GM18507 (cell line): ENCODE measurements around the gene GRWD1.

Source experiments
- DNase-seq: peaks from one replicate; pipeline ENCODE4 v3.0.0; 2011; ENCODE audit warnings: low read depth; ENCODE audit not compliant: insufficient read length; ENCODE audit errors: extremely low spot score
- FAIRE-seq: peaks from 2 replicates; lab custom pipeline; 2011; peaks lifted over from hg19 to GRCh38; lab: Jason Lieb, UNC

Gene GRWD1

DNA sequence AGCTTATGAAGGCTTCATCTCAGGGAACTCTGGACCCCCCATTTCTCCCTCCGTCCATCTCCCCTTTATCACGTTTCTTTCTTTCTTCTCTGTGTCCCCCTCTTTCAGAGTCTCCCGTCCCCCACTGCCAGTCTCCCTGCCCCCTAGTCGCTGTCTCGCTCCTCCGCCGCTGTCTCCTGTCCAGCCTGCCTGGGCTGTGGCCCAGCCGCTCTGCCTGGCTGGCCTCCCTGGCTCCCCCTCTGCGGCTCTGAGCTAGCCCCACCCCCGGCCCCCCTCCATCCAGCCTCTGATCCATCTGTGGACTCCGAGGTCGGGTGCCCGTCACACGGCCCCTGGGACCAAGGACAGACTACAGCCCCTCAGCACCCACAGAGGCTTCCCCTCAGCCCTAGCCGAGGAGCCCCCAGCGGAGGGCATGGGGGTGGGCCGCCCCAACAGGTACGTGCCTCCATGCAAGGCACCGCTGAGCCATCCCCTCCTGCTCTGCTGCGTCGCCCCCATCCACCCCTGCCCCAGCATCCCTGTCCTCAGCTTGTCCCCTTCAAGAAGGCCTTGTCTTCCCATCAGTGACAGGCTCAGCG lies 8.5 kb downstream of the GRWD1 start:
- FAIRE-seq, result no peak
- DNase-seq, result no peak

DNA sequence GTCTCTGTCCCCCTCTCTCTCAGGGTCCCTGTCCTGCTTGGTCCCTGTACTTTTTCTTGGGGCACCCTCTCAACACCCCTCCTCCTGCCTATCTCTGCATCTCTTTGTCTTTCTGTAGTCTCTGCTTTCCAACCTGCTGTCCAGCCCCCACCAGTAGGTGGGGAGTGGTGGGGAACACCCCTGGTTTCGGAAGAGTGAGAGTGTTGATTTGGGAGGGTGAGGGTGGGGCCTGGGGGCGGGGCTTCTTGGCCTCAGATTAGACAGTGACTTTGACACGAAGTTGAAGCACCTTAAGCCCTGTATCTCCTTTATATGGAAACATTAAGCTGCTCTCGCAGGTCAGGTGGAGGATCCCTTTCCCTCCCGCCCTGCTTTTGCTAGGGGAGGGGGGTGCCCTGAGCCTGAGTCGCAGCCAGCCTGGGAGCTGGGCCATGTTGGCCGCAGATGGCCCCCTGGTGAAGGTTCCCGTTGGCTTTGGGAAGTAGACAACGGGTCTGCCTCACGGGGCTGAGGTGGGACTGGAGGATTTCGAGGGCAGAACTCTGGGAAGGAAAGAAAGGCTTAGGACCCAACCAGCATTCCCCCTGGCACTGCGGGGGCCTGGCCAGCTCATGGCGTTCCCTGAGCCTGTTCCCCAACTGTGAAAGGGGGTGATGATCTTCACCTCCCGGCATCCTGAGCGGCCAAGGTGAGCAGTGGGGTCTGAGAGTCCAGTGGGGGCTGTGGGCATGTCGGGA lies 9.6 kb downstream of the GRWD1 start, which contains the start of gene KCNJ14:
Gene KCNJ14 (plus strand): TSS at position 404 of the 737 bp plus-strand sequence. CDS start 6,151 bp downstream, outside the sequence.
- no peak for FAIRE-seq
- DNase-seq, result no peak

DNA sequence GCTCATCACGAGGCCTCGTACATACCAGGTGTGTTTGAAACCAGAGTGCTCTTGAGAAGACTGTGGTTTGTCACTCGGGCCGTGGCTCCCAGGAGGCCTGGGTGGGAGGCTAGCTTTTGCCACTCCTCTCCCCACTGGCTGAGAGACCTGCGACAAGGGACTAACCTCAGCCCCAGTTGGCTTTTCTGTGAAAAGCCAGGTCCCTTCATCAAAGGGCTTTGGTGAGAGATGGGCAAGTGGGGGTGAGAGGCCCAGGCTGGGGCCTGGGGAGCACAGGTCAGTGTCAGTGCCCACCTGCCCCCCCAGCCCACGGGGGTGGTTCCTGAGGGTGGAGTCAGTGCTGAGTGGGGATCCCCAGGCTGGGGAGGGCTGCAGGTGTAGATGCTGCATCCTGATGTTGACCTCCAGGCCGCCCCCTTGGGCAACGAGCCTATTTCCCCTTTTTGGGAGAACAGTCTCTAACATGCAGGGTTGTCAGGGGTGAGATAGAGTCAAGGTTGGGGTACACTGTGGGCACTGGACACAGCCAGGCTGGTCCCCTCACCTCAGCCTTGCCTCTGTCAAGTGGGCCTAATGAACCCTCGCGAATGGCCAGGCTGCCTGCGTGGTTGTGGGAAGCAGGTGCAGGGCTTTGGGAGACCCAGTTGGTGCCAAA lies 10.3 kb downstream of the GRWD1 start:
- FAIRE-seq, result no peak
- DNase-seq, result no peak

DNA sequence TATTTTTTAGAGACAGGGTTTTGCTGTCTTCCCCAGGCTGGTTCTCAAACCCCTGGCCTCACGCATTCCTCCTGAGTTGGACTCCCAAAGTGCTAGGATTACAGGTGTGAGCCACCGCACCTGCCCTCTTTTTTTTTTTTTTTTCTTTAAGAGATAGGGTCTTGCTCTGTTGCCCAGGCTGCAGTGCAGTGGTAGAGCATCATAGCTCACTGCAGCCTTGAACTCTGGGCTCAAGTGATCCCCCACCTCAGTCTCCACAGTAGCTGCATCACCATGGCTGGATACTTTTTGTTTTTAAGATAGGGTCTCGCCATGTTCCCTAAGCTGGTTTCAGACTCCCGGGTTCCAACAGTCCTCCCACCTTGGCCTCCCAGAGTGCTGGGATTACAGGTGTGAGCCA lies 11.1 kb downstream of the GRWD1 start:
- no peak for FAIRE-seq

DNA sequence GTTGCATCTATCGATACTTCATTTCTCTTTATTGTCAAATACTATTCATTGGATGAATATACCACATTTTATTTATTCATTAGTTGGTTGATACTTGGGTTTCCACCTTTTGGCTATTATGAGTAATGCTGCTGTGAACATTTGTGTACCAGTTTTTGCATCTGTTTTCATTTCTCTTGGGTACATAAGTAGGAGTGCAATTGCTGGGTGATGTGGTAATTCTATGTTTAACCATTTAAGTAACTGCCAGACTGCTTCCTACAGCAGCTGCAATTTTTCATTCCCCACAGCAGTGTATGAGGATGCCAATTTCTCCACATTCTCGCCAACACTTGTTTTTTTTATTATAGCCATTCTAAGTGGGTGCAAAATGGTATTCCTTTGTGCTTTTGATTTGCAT lies 12.2 kb downstream of the GRWD1 start:
- DNase-seq (no peak), FAIRE-seq (no peak)

More for the DNA sequence above, 11.1 kb downstream of the GRWD1 start:
- no peak for DNase-seq

DNA sequence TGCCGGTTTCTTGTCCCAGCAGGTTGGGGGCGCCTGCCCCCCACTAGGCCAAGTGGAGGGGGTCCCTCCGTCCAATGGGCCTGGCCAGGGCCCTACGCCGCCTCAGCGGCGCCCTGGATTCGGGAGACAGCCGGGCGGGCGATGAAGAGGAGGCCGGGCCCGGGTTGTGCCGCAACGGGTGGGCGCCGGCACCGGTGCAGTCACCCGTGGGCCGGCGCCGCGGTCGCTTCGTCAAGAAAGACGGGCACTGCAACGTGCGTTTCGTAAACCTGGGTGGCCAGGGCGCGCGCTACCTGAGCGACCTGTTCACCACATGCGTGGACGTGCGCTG lies 15.8 kb downstream of the GRWD1 start:
- FAIRE-seq (no peak), DNase-seq (no peak)

DNA sequence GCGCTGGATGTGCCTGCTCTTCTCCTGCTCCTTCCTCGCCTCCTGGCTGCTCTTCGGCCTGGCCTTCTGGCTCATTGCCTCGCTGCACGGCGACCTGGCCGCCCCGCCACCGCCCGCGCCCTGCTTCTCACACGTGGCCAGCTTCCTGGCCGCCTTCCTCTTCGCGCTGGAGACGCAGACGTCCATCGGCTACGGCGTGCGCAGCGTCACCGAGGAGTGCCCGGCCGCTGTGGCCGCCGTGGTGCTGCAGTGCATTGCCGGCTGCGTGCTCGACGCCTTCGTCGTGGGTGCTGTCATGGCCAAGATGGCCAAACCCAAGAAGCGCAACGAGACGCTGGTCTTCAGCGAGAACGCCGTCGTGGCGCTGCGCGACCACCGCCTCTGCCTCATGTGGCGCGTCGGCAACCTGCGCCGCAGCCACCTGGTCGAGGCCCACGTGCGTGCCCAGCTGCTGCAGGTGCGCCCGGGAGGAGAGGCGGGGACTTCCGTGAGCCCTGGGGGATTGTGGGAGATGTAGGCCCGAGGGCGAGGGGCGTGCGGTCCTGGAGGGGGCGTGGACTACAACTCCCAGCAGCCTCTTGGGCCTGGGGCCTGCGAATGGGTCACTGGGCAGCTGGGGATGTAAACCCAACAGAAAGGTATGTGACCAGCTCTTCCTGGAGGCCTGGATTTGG lies 16.3 kb downstream of the GRWD1 start:
- FAIRE-seq (no peak), DNase-seq (no peak)

DNA sequence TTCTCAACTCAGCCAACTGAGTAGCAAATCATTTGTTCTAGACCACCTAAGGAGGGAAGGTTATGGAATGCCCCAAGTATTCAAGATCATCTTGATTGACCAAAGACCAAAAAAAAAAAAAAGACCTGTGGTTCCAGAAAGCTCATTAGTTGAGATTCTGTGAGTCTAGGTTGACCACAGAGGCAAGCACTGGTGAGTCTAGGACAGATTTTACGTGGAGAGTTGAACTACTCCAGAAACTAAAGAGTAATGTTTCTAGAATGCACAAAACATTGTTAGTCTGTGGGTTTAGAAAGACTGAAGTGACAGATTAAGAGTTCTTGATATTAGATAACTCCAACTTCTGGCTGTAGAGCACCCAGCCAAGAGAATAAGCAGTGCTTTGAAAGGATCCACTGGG lies 19.4 kb downstream of the GRWD1 start:
- no peak for FAIRE-seq
- DNase-seq, result no peak

DNA sequence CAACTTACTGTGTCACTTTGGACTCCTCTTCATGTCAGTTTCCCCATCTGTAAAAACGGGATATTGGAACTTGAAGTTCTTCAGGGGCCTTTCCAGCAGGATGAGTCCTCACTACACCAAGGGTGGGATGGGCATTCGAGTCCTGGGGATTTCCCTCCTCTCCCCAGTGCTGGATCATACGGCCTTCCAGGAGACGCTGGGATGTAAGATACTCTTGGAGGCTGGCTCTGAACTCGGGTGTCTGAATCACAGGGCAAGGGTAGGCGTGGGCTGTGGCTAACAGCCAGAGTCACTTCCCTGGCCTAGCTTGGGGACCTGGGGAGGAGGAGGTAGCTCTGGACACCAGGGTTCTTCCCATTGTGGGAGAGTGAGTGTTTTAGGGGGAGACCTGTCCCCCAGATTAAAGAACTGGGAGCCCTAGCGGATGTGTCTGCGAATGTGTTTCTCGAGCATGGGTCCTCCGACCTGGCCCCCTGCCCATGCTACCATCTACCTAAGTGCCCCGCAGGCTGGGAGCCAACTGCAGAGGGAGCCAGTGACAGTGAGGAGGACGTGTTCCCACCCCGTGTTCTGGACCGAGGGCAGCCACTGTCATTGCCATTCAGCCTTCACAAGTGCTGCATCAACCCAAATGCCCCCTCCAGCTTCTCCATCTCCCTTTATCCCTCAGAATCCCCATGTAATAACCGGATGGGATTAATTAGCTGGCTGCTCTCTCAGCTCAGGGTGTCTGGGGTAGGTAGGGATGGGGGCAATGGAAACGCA lies 21.0 kb downstream of the GRWD1 start:
- FAIRE-seq, result no peak

DNA sequence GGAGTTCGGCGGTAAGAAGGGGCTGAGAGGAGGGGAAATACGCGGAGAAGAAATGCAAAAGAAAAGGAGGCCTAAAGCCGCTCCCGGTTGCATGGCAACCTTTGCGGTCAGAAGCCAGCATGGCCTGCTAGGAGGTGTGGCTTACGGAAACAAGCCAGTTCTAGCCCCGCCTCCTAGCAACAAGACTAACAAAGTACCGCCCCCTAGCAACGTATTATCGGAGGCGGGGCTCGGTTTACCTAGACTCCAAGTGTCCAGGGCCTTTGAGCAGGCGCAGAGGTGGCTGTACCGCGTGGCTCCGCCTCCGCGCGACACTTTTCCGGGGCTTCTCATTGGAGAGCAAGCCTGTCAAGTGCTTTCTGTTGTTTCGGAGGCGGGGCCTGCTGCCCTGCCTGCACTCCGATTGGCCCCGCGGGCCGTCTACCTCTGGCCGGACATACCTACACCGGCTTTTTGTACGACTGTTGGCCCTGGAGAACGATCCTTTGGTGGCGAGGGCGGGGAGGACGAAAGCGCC lies 23.0 kb downstream of the GRWD1 start:
- peak; percentile 92 for DNase-seq

More for the DNA sequence above, 21.0 kb downstream of the GRWD1 start:
- no peak for DNase-seq

DNA sequence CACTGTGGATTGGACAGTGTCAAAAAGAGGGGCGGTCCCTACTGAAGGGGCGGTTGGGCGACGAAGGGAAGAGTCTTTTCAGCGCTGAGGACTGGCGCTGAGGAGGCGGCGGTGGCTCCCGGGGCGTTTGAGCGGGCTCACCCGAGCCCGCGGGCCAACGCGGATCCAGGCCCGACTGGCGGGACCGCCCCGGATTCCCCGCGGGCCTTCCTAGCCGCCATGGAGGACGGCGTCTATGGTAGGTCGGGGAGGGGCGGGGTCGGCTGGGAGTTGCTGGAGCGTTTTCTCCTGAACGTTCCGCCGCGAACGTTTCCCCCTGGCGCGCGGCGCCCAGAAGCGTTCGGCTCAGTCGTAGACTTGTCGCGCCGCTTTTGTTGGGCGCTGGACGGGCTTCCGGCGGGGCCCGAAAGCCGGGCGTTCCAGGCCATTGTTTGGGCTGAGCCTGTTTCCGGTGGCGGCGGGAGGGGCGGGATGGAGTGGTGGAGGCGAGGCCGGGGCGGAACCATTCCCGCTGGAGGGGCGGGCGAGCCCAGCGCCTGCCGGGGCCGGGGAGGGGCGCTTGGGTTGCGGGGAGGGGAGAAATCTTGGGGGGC lies 23.6 kb downstream of the GRWD1 start, which contains the start of gene CYTH2:
Gene CYTH2 (plus strand): TSS at position 81 of the 593 bp plus-strand sequence. CDS start 139 bp downstream, at position 220.
- DNase-seq (no peak), FAIRE-seq (no peak)

More for the DNA sequence above, 23.0 kb downstream of the GRWD1 start:
- peak; percentile 100 for FAIRE-seq

DNA sequence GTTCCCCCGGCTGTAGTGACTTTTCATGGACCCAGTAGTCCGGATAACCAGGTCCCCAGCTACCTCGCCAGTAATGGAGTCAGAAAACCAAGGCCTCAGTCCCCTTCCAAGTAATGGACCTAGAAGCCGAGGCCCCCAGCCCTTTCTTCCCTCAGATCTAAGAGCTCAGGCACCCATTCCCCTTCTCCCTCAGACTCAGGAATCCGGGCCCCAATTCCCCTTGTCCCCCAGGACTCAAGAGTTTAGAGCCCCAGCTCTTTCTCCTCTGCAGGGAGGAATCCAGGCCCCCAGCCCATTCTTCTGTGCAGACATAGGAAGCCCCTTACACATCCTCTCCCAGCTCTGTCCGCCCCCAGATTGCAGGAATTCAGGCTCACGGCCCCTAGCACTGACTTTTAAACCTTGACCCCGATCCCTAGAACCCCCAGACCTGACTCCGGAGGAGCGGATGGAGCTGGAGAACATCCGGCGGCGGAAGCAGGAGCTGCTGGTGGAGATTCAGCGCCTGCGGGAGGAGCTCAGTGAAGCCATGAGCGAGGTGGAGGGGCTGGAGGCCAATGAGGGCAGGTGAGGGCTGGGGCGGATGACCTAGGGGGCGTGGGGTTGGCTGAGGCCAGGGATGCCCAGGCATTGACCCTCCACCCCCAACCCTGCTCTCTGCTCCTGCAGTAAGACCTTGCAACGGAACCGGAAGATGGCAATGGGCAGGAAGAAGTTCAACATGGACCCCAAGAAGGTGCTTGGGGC lies 24.3 kb downstream of the GRWD1 start:
- DNase-seq (no peak), FAIRE-seq (no peak)

DNA sequence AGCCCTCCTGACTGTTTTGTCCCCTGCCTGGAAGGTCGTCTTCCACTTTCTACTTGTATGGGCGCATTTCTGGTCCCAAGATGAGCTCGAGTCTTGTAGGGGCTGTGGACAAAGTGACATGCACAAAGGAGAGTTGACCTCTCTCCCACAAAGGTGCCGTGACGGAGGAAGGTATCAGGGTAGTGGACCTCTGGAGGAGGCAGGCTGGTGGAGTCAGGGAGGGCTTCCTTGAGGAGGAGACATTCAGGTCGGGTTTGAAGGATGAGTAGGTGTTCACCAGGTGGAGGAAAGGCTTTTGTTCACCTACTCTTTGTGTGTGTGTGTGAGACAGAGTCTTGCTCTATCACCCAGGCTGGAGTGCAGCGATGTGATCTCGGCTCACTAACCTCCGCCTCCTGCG lies 25.1 kb downstream of the GRWD1 start:
- DNase-seq, result no peak
- no peak for FAIRE-seq

DNA sequence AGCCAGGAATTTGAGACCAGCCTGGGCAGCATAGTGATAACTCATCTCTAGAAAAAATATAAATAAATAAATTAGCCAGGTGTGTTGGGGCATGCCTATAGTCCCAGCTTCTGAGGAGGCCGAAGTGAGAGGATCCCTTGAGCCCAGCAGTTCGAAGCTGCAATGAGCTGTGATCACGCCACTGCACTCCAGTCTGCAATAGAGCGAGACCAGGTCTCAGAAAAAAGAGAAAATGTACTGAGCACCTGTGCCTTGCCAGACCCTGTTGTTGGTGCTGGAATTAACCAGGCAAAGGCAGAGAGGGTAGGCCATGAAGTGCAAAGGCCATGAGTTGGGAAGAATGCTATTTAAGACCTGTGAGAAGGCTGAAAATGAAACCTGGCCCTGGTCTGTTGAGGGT lies 26.1 kb downstream of the GRWD1 start:
- no peak for FAIRE-seq
- no peak for DNase-seq

DNA sequence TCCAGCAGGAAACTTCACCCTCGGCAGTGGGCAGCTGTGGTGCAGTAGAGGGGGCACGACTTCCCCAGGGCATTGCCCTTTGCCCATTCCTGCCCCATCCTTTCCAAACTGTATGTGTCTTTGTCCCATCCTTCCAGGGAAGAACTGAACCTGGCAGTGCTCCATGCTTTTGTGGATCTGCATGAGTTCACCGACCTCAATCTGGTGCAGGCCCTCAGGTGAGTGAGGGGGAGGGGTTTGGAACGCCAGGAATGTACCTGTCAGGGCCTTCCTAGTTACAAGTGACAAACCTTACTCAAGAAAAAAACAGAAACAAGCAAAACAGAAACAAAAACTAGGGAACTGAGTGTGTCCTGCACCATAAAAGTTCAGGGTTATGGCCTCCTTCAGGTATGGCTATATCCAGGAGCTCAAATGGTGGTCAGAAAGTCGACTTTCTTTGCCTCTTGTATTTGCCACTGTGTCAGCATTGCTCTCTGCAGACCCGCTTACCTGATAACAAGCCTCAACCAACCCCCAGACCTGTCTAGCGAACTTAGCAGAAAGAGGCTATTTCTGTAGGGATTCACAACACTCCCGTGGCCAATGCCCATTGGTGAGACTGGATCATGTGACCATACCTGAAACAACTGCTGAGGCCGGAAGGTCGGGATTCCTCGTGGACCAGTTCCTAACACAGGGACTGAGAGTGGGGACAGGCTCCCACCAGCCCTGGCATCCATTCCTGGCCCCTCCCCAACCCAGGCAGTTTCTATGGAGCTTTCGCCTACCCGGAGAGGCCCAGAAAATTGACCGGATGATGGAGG lies 27.6 kb downstream of the GRWD1 start:
- no peak for FAIRE-seq

DNA sequence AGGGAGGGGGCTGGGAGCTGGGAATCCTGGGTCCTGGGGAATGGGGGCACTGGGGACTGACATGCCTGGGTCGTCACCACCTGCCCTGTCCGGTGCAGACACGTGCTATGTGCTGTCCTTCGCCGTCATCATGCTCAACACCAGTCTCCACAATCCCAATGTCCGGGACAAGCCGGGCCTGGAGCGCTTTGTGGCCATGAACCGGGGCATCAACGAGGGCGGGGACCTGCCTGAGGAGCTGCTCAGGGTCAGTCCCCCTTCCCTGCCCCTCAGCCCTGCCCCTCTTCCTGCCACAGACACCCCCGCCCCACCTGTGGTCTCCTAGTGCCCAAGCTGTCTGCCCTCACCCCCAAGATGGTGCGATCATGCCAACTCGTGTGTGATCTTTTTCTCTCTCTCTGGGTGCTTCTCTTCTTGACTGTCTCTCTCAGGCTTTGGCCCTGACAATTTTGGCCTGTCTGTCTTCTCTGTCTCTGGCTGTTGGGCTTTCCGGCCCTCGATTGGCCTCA lies 28.4 kb downstream of the GRWD1 start:
- DNase-seq (no peak), FAIRE-seq (no peak)

More for the DNA sequence above, 27.6 kb downstream of the GRWD1 start:
- DNase-seq, result no peak

DNA sequence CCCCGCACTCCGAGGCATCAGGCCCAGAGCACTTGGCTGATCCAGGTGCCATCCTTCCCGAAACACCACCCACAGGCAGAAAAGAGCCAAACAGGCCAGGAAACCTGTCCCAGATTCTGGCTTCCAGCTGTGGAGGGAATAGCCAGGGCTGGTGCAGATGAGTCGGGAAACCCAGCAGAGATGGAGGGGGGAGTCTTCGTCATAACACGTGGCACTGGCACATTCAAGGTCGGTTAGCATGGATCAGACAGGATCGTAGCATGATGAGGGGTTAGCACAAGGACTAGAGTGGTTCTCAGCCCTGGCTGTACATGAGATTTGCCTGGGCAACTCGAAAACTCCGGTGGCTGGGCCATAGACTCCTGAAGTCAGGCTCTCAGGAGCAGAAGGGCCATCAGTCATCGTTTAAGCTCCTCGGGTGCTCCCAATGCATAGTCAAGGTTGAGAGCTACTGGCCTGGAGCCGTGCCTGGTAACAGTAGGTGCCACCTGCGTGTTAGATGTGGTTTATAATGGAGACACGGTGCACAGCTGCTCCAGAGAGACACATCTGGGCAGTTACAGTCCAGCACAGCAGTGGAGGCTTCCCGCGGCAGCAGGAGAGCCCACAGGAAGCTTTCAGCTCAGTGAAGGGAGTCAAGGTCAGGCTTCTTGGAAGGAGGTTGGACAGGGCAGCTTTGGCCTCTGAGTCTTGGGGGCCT lies 29.7 kb downstream of the GRWD1 start:
- FAIRE-seq, result no peak
- DNase-seq, result no peak
